Endodermal cell (in vitro differentiated cells): ENCODE results near the gene PIAS4. TPM values are rescaled to one million over a fixed set of nuclear protein-coding genes. Genes with fewer than 3 reads are reported as not detected.
A peak's percentile ranks its signal among the peaks of the same experiment; 100 is the strongest.
"Not testable (repeated sequence)": the region's sequence is repeated elsewhere in the genome, so short reads cannot be mapped to it uniquely, and the experiment has no call there.

Experiments used
- DNase-seq: peaks from one replicate; pipeline ENCODE4 v3.0.0-alpha.2; 2017
- H3K27ac ChIP-seq: 2 replicates; pipeline ENCODE4 v1.5.1; 2013; ENCODE audit warnings: mild to moderate bottlenecking, low read depth, low read length, moderate library complexity
- H3K27me3 ChIP-seq: 2 replicates; pipeline ENCODE4 v1.6.1; 2013; ENCODE audit warnings: mild to moderate bottlenecking, low read length, moderate library complexity; ENCODE audit not compliant: insufficient read depth, control insufficient read depth, poor library complexity, severe bottlenecking
- H3K36me3 ChIP-seq: 2 replicates; pipeline ENCODE4 v1.7.0; 2013; ENCODE audit warnings: mild to moderate bottlenecking, low read length, moderate library complexity; ENCODE audit not compliant: control insufficient read depth, insufficient read depth
- H3K4me1 ChIP-seq: one replicate; pipeline ENCODE4 v1.7.0; 2013; ENCODE audit warnings: low read length; ENCODE audit not compliant: control insufficient read depth, insufficient read depth
- H3K4me3 ChIP-seq: 2 replicates; pipeline ENCODE4 v1.5.1; 2013; ENCODE audit warnings: mild to moderate bottlenecking, low read length, moderate library complexity
- H3K9ac ChIP-seq: 2 replicates; pipeline ENCODE4 v1.6.1; 2013; ENCODE audit warnings: mild to moderate bottlenecking, low read length, moderate library complexity; ENCODE audit not compliant: poor library complexity, severe bottlenecking; ENCODE audit errors: extremely low read depth
- H3K9me3 ChIP-seq: 2 replicates; pipeline ENCODE4 v1.6.1; 2013; ENCODE audit warnings: mild to moderate bottlenecking, low read length, moderate library complexity; ENCODE audit not compliant: control insufficient read depth
- H3K27ac Mint-ChIP-seq: 2 replicates; pipeline ENCODE4 v1.8.0; 2020; ENCODE audit warnings: mixed read lengths
- H3K27me3 Mint-ChIP-seq: 2 replicates; pipeline ENCODE4 v1.8.0; 2021; ENCODE audit warnings: mild to moderate bottlenecking, mixed read lengths; ENCODE audit not compliant: insufficient read depth
- H3K36me3 Mint-ChIP-seq: 2 replicates; pipeline ENCODE4 v1.8.0; 2020; ENCODE audit warnings: low read depth, mixed read lengths
- H3K4me1 Mint-ChIP-seq: 2 replicates; pipeline ENCODE4 v1.8.0; 2020; ENCODE audit warnings: mixed read lengths
- H3K4me3 Mint-ChIP-seq: 2 replicates; pipeline ENCODE4 v1.8.0; 2020; ENCODE audit warnings: mild to moderate bottlenecking, moderate library complexity, mixed read lengths
- H3K9me3 Mint-ChIP-seq: 2 replicates; pipeline ENCODE4 v1.8.0; 2020; ENCODE audit warnings: mild to moderate bottlenecking, mixed read lengths
- CTCF ChIP-seq: fragments of 200-600 bp; sonication (generic); conservative IDR thresholded peaks from 2 replicates; pipeline ENCODE4 v1.5.0; 2021; ENCODE audit warnings: antibody characterized with exemption, mild to moderate bottlenecking
- WGBS, 2 experiments: methylation state at CpG; one replicate each; pipeline versions ENCODE4 v1.1.5 to v1.1.7; 2013; ENCODE audit warnings: missing lambda C conversion rate in 2 of 2, mixed read lengths in 1 of 2; ENCODE audit not compliant: insufficient coverage in 1 of 2, insufficient read length in 1 of 2; 5-methylcytosine and 5-hydroxymethylcytosine counted together
- total RNA-seq, 2 donors: library from RNA; stranded (reverse); fragmentation: NEBNext Ultra II Directional in 1 of 2; extraction: Animal tissue kit (Norgen Biotek cat#: 25700) in 1 of 2; gene quantifications; 2 replicates in 1 of 2; 3 replicates in 1 of 2; pipeline ENCODE4 v1.2.1, GENCODE V29; 2021

The PIAS4 gene
- total RNA-seq, 2 donors from 2014 or later, result 57.5 to 58.1 TPM

- H3K9me3 ChIP-seq, result no peaks in the 10 kb centered on the region
- Mint-ChIP-seq H3K4me1 (peaks cover 26% of the 10 kb centered on the region), H3K36me3 (peaks cover 62% of the 10 kb centered on the region), H3K9me3 (no peaks in the 10 kb centered on the region), H3K27me3 (no peaks in the 10 kb centered on the region), H3K27ac (peak overlapping the region; percentile 88), H3K4me3 (no peak overlapping the region)
- no peak overlapping the region for H3K9ac ChIP-seq
- H3K27me3 ChIP-seq, result no peaks in the 10 kb centered on the region
- no peaks in the 10 kb centered on the region for H3K4me1 ChIP-seq
- peaks cover 64% of the 10 kb centered on the region for H3K36me3 ChIP-seq
- WGBS, 2 experiments, result 84 to 88% methylated on average over 22 to 30 of the region's 30 CpGs
- TF ChIP-seq CTCF, result no peak
- DNase-seq, result no peak
- H3K4me3 ChIP-seq, result no peak overlapping the region
- H3K27ac ChIP-seq, result no peak overlapping the region
These were observed 41.2 kb upstream of the PIAS4 start for GRCh38 chr19:3966051-3967017.

GRCh38 chr19:3967983-3968382 lies 39.6 kb upstream of the PIAS4 start:
- H3K36me3 ChIP-seq, result peaks cover 53% of the 10 kb centered on the region
- not testable (repeated sequence) for H3K4me1 ChIP-seq, H3K9me3 Mint-ChIP-seq, H3K9me3 ChIP-seq, H3K27me3 Mint-ChIP-seq, H3K27me3 ChIP-seq
- 94 to 96% methylated on average over 8 to 12 of the region's 12 CpGs for WGBS, 2 experiments
- Mint-ChIP-seq H3K27ac (peak overlapping the region; percentile 99), H3K4me1 (peaks cover 27% of the 10 kb centered on the region), H3K36me3 (peaks cover 53% of the 10 kb centered on the region), H3K4me3 (peak overlapping the region; percentile 84)
- peak overlapping the region; percentile 93 for H3K27ac ChIP-seq
- DNase-seq, result peak; percentile 55
- H3K9ac ChIP-seq, result peak overlapping the region; percentile 82
- peak overlapping the region; percentile 50 for H3K4me3 ChIP-seq

- Mint-ChIP-seq H3K4me3 (peak overlapping the region; percentile 84), H3K27ac (peak overlapping the region; percentile 99), H3K9me3 (no peaks in the 10 kb centered on the region), H3K4me1 (peaks cover 27% of the 10 kb centered on the region), H3K27me3 (no peaks in the 10 kb centered on the region), H3K36me3 (peaks cover 45% of the 10 kb centered on the region)
- peaks cover 45% of the 10 kb centered on the region for H3K36me3 ChIP-seq
- 30 to 34% methylated on average over 6 to 9 of the region's 9 CpGs for WGBS, 2 experiments
- peak overlapping the region; percentile 93 for H3K27ac ChIP-seq
- peak; percentile 98 for DNase-seq
- H3K9me3 ChIP-seq, result no peaks in the 10 kb centered on the region
- no peaks in the 10 kb centered on the region for H3K27me3 ChIP-seq
- TF ChIP-seq CTCF, result no peak
- H3K4me1 ChIP-seq, result no peaks in the 10 kb centered on the region
- peak overlapping the region; percentile 89 for H3K4me3 ChIP-seq
- peak overlapping the region; percentile 82 for H3K9ac ChIP-seq
These were observed 38.7 kb upstream of the PIAS4 start for GRCh38 chr19:3968556-3969434.
